ENCODE results near the gene CHST12. TPM values are rescaled to one million over a fixed set of nuclear protein-coding genes. Genes with fewer than 3 reads are reported as not detected.
"Not testable (repeated sequence)": the region's sequence is repeated elsewhere in the genome, so short reads cannot be mapped to it uniquely, and the experiment has no call there.

The CHST12 gene
- total RNA-seq, 2 experiments from 2014 or later: 64.6 to 65.1 TPM

GRCh38 chr7:2466675-2467074 lies 63.3 kb downstream of the CHST12 start:
- ChIA-PET POLR2A (no interaction called here), CTCF (interaction anchor here (0.6 to 6.1 kb wide), 3 partner anchors 15 to 214 kb away, joined by 3 to 87 read pairs (median 3); no protein-coding TSS in a partner anchor)
- Mint-ChIP-seq H3K27me3 (peaks cover 15% of the 10 kb centered on the region), H3K4me3 (no peak overlapping the region), H3K27ac (no peak overlapping the region), H3K36me3 (ENCODE audit: low read depth) (no peaks in the 10 kb centered on the region), H3K9me3 (no peaks in the 10 kb centered on the region), H3K4me1 (peaks cover 1% of the 10 kb centered on the region)
- DNase-seq: no peak

GRCh38 chr7:2468227-2468626 lies 64.8 kb downstream of the CHST12 start:
- DNase-seq: no peak
- no peak overlapping the region for H3K4me3 Mint-ChIP-seq
- ChIA-PET CTCF (interaction anchor here (0.5 to 6.1 kb wide), 21 partner anchors 9 to 230 kb away, joined by 3 to 87 read pairs (median 4); no protein-coding TSS in a partner anchor), POLR2A (interaction anchor here (1.1 kb wide), 1 partner anchor 17 kb away, joined by 8 read pairs; no protein-coding TSS in a partner anchor)
- peaks cover 1% of the 10 kb centered on the region for H3K4me1 Mint-ChIP-seq
- H3K27ac Mint-ChIP-seq: no peak overlapping the region
- H3K36me3 Mint-ChIP-seq (ENCODE audit: low read depth): no peaks in the 10 kb centered on the region
- no peaks in the 10 kb centered on the region for H3K9me3 Mint-ChIP-seq
- H3K27me3 Mint-ChIP-seq: peaks cover 15% of the 10 kb centered on the region

GRCh38 chr7:2469460-2470203 lies 66.2 kb downstream of the CHST12 start:
- POLR2A ChIA-PET: interaction anchor here (0.9 to 1.4 kb wide), 3 partner anchors 18 to 50 kb away, joined by 3 to 8 read pairs (median 3); no protein-coding TSS in a partner anchor
- CTCF ChIA-PET: interaction anchor here (0.6 to 6.1 kb wide), 17 partner anchors 8 to 240 kb away, joined by 3 to 87 read pairs (median 5); no protein-coding TSS in a partner anchor
- H3K27ac Mint-ChIP-seq; H3K4me1 Mint-ChIP-seq; H3K4me3 Mint-ChIP-seq; H3K9me3 Mint-ChIP-seq; H3K36me3 Mint-ChIP-seq (ENCODE audit: low read depth); DNase-seq: not testable (repeated sequence)
- peaks cover 15% of the 10 kb centered on the region for H3K27me3 Mint-ChIP-seq

GRCh38 chr7:2470204-2471021 lies 67.0 kb downstream of the CHST12 start:
- peaks cover 1% of the 10 kb centered on the region for H3K4me1 Mint-ChIP-seq
- H3K9me3 Mint-ChIP-seq: no peaks in the 10 kb centered on the region
- ChIA-PET CTCF (interaction anchor here (0.9 to 6.1 kb wide), 7 partner anchors 8 to 148 kb away, joined by 3 to 87 read pairs (median 3); no protein-coding TSS in a partner anchor), POLR2A (interaction anchor here (0.9 to 1.4 kb wide), 3 partner anchors 18 to 51 kb away, joined by 3 read pairs; no protein-coding TSS in a partner anchor)
- no peak overlapping the region for H3K4me3 Mint-ChIP-seq
- H3K27ac Mint-ChIP-seq: no peak overlapping the region
- no peaks in the 10 kb centered on the region for H3K36me3 Mint-ChIP-seq (ENCODE audit: low read depth)
- peaks cover 15% of the 10 kb centered on the region for H3K27me3 Mint-ChIP-seq
- DNase-seq: no peak

GRCh38 chr7:2471022-2471329 lies 67.6 kb downstream of the CHST12 start:
- peaks cover 1% of the 10 kb centered on the region for H3K4me1 Mint-ChIP-seq
- CTCF ChIA-PET: interaction anchor here (0.9 to 6.1 kb wide), 5 partner anchors 11 to 148 kb away, joined by 3 to 87 read pairs (median 3); no protein-coding TSS in a partner anchor

GRCh38 chr7:2471396-2471795 lies 68.0 kb downstream of the CHST12 start:
- H3K4me1 Mint-ChIP-seq: peaks cover 1% of the 10 kb centered on the region
- H3K4me3 Mint-ChIP-seq: no peak overlapping the region
- CTCF ChIA-PET: interaction anchor here (1.0 to 6.1 kb wide), 4 partner anchors 11 to 148 kb away, joined by 3 to 87 read pairs (median 3); no protein-coding TSS in a partner anchor
- DNase-seq: no peak
- peaks cover 12% of the 10 kb centered on the region for H3K27me3 Mint-ChIP-seq
- H3K27ac Mint-ChIP-seq: no peak overlapping the region
- POLR2A ChIA-PET: interaction anchor here (1.1 to 1.4 kb wide), 2 partner anchors 19 to 39 kb away, joined by 3 read pairs; no protein-coding TSS in a partner anchor
- H3K36me3 Mint-ChIP-seq (ENCODE audit: low read depth): no peaks in the 10 kb centered on the region
- no peaks in the 10 kb centered on the region for H3K9me3 Mint-ChIP-seq

More at GRCh38 chr7:2471022-2471329, 67.6 kb downstream of the CHST12 start:
- POLR2A ChIA-PET: interaction anchor here (0.9 to 1.4 kb wide), 3 partner anchors 19 to 52 kb away, joined by 3 read pairs; no protein-coding TSS in a partner anchor
- Mint-ChIP-seq H3K9me3 (no peaks in the 10 kb centered on the region), H3K36me3 (ENCODE audit: low read depth) (no peaks in the 10 kb centered on the region), H3K4me3 (no peak overlapping the region), H3K27ac (no peak overlapping the region), H3K27me3 (peaks cover 13% of the 10 kb centered on the region)
- DNase-seq: no peak

- Mint-ChIP-seq H3K4me1 (peaks cover 8% of the 10 kb centered on the region), H3K9me3 (no peaks in the 10 kb centered on the region), H3K27ac (no peak overlapping the region), H3K27me3 (peaks cover 12% of the 10 kb centered on the region), H3K36me3 (ENCODE audit: low read depth) (no peaks in the 10 kb centered on the region), H3K4me3 (no peak overlapping the region)
- ChIA-PET CTCF (no interaction called here), POLR2A (no interaction called here)
- DNase-seq: no peak
These were observed 69.3 kb downstream of the CHST12 start for GRCh38 chr7:2472739-2473138.

GRCh38 chr7:2473496-2474180 lies 70.2 kb downstream of the CHST12 start:
- Mint-ChIP-seq H3K4me1 (peaks cover 15% of the 10 kb centered on the region), H3K27ac (no peak overlapping the region), H3K36me3 (ENCODE audit: low read depth) (no peaks in the 10 kb centered on the region), H3K4me3 (no peak overlapping the region), H3K9me3 (no peaks in the 10 kb centered on the region), H3K27me3 (peaks cover 12% of the 10 kb centered on the region)
- no peak for DNase-seq
- POLR2A ChIA-PET: interaction anchor here (1.0 kb wide), 1 partner anchor 10 kb away, joined by 3 read pairs; no protein-coding TSS in a partner anchor
- CTCF ChIA-PET: no interaction called here

GRCh38 chr7:2474224-2474623 lies 70.8 kb downstream of the CHST12 start:
- Mint-ChIP-seq H3K4me1 (peaks cover 13% of the 10 kb centered on the region), H3K4me3 (no peak overlapping the region), H3K27ac (no peak overlapping the region), H3K36me3 (ENCODE audit: low read depth) (no peaks in the 10 kb centered on the region), H3K27me3 (peaks cover 10% of the 10 kb centered on the region), H3K9me3 (no peaks in the 10 kb centered on the region)
- ChIA-PET POLR2A (no interaction called here), CTCF (no interaction called here)
- DNase-seq: no peak

GRCh38 chr7:2474813-2475677 lies 71.6 kb downstream of the CHST12 start:
- DNase-seq: no peak
- no peak overlapping the region for H3K4me3 Mint-ChIP-seq
- POLR2A ChIA-PET: no interaction called here
- H3K27ac Mint-ChIP-seq: no peak overlapping the region
- CTCF ChIA-PET: no interaction called here
- no peaks in the 10 kb centered on the region for H3K36me3 Mint-ChIP-seq (ENCODE audit: low read depth)
- peaks cover 7% of the 10 kb centered on the region for H3K27me3 Mint-ChIP-seq
- H3K4me1 Mint-ChIP-seq: peaks cover 13% of the 10 kb centered on the region
- no peaks in the 10 kb centered on the region for H3K9me3 Mint-ChIP-seq

- no peaks in the 10 kb centered on the region for H3K9me3 Mint-ChIP-seq
- POLR2A ChIA-PET: no interaction called here
These were observed 72.2 kb downstream of the CHST12 start for GRCh38 chr7:2475678-2476015.

GRCh38 chr7:2476298-2476697 lies 72.9 kb downstream of the CHST12 start, which contains the start of gene GRIFIN:
Gene GRIFIN, minus strand, starts transcription at chr7:2476398. Its CDS starts 15 bp downstream, at chr7:2476383.
- POLR2A ChIA-PET: no interaction called here
- Mint-ChIP-seq H3K4me3 (no peak within 1 kb of the TSS), H3K36me3 (ENCODE audit: low read depth) (no peaks in the 10 kb centered on the region), H3K27ac (no peak within 1 kb of the TSS), H3K9me3 (no peaks in the 10 kb centered on the region), H3K27me3 (no peaks in the 10 kb centered on the region), H3K4me1 (peaks cover 13% of the 10 kb centered on the region)
- CTCF ChIA-PET: interaction anchor here (0.9 kb wide), 1 partner anchor 204 kb away, joined by 3 read pairs; no protein-coding TSS in a partner anchor
- no peak for DNase-seq

More at GRCh38 chr7:2475678-2476015, 72.2 kb downstream of the CHST12 start:
- CTCF ChIA-PET: no interaction called here
- peaks cover 13% of the 10 kb centered on the region for H3K4me1 Mint-ChIP-seq
- H3K27me3 Mint-ChIP-seq: peaks cover under 1% of the 10 kb centered on the region
- DNase-seq: no peak
- no peak overlapping the region for H3K27ac Mint-ChIP-seq
- no peaks in the 10 kb centered on the region for H3K36me3 Mint-ChIP-seq (ENCODE audit: low read depth)
- no peak overlapping the region for H3K4me3 Mint-ChIP-seq

Measured in activated CD4-positive, alpha-beta memory T cell treated with anti-CD3 and anti-CD28 coated beads, Interleukin-2, amount 10 ng/mL, durations not matched to agents 7 days and 5 days (primary cell).